Urinary bladder (tissue), 4 donors: Measurements from ENCODE around the gene RIBC2. TPM values are rescaled to one million over a fixed set of nuclear protein-coding genes. Genes with fewer than 3 reads are reported as not detected.
"Not testable (repeated sequence)": the region's sequence is repeated elsewhere in the genome, so short reads cannot be mapped to it uniquely, and the experiment has no call there.

Experiments
- DNase-seq: peaks from one replicate; pipeline ENCODE4 v3.0.0-alpha.2; 2015; ENCODE audit errors: extremely low spot score
- H3K27ac ChIP-seq: one replicate; pipeline ENCODE4 v1.5.1; 2013; ENCODE audit warnings: low read depth, mild to moderate bottlenecking, moderate library complexity
- H3K36me3 ChIP-seq: one replicate; pipeline ENCODE4 v1.6.1; 2013; ENCODE audit warnings: mild to moderate bottlenecking, moderate library complexity; ENCODE audit not compliant: insufficient read depth
- H3K4me1 ChIP-seq: one replicate; pipeline ENCODE4 v1.6.1; 2013; ENCODE audit warnings: mild to moderate bottlenecking, moderate library complexity; ENCODE audit not compliant: insufficient read depth
- H3K4me3 ChIP-seq: one replicate; pipeline ENCODE4 v1.5.1; 2013; ENCODE audit warnings: low read depth, low read length
- WGBS: extraction: QIAGEN DNeasy Blood & Tissue Kit; methylation state at CpG from one replicate; pipeline ENCODE4 v1.1.7; 2013; 5-methylcytosine and 5-hydroxymethylcytosine counted together
- polyA plus RNA-seq: library from polyadenylated mRNA; stranded (reverse); fragments of 200-250 nt; gene quantifications from one replicate; pipeline ENCODE4 v1.2.3, GENCODE V29; 2013
- total RNA-seq: library from RNA; depleted of rRNA; stranded (reverse); fragments of >200 nt; gene quantifications from one replicate; pipeline ENCODE4 v1.2.3, GENCODE V29; 2014
- donor health status: healthy with polysubstance abuse.
- donor health status: healthy.

The RIBC2 gene
- total and polyA plus RNA-seq, 2 donors = 0.51 to 3.1 TPM

GRCh38 chr22:45446216-45446615 lies 32.7 kb downstream of the RIBC2 start:
- Histone ChIP-seq H3K36me3 (no peaks in the 10 kb centered on the region), H3K4me3 (no peak overlapping the region), H3K27ac (no peak overlapping the region), H3K4me1 (no peaks in the 10 kb centered on the region)
- no peak for DNase-seq
- 85% methylated on average over 5 of the region's 5 CpGs for WGBS

GRCh38 chr22:45447596-45447995 lies 34.1 kb downstream of the RIBC2 start:
- WGBS = 93% methylated on average over 4 of the region's 4 CpGs
- not testable (repeated sequence) for H3K4me1 ChIP-seq, DNase-seq, H3K27ac ChIP-seq, H3K36me3 ChIP-seq, H3K4me3 ChIP-seq

- Histone ChIP-seq H3K36me3 (no peaks in the 10 kb centered on the region), H3K27ac (no peak overlapping the region), H3K4me3 (no peak overlapping the region), H3K4me1 (no peaks in the 10 kb centered on the region)
- DNase-seq = no peak
- 36% methylated on average over 9 of the region's 9 CpGs for whole genome bisulfite sequencing
Observed at GRCh38 chr22:45448431-45448830, 34.9 kb downstream of the RIBC2 start.

GRCh38 chr22:45449442-45449841 lies 35.9 kb downstream of the RIBC2 start:
- H3K4me1 ChIP-seq, H3K36me3 ChIP-seq, H3K27ac ChIP-seq, H3K4me3 ChIP-seq, DNase-seq: not testable (repeated sequence)
- WGBS = 96% methylated on average over 5 of the region's 5 CpGs

- no peak for DNase-seq
- H3K4me3 ChIP-seq = no peak overlapping the region
- 88% methylated on average over 16 of the region's 16 CpGs for WGBS
- H3K4me1 ChIP-seq = no peaks in the 10 kb centered on the region
- H3K36me3 ChIP-seq = no peaks in the 10 kb centered on the region
- H3K27ac ChIP-seq = peak overlapping the region; percentile 11
Observed at GRCh38 chr22:45450101-45450785, 36.8 kb downstream of the RIBC2 start.

- H3K4me1 ChIP-seq = no peaks in the 10 kb centered on the region
- WGBS = 39% methylated on average over 12 of the region's 12 CpGs
- peak; percentile 89 for DNase-seq
- no peaks in the 10 kb centered on the region for H3K36me3 ChIP-seq
- no peak overlapping the region for H3K4me3 ChIP-seq
- no peak overlapping the region for H3K27ac ChIP-seq
Observed at GRCh38 chr22:45450921-45451651, 37.6 kb downstream of the RIBC2 start.

GRCh38 chr22:45451972-45452371 lies 38.5 kb downstream of the RIBC2 start:
- DNase-seq = no peak
- Histone ChIP-seq H3K27ac (no peak overlapping the region), H3K36me3 (no peaks in the 10 kb centered on the region), H3K4me1 (no peaks in the 10 kb centered on the region), H3K4me3 (no peak overlapping the region)
- 80% methylated on average over 6 of the region's 6 CpGs for WGBS

GRCh38 chr22:45452565-45453379 lies 39.3 kb downstream of the RIBC2 start:
- Histone ChIP-seq H3K36me3 (no peaks in the 10 kb centered on the region), H3K27ac (no peak overlapping the region), H3K4me1 (no peaks in the 10 kb centered on the region), H3K4me3 (no peak overlapping the region)
- 61% methylated on average over 8 of the region's 8 CpGs for WGBS
- no peak for DNase-seq

- Histone ChIP-seq H3K4me1 (no peaks in the 10 kb centered on the region), H3K4me3 (no peak overlapping the region)
Observed at GRCh38 chr22:45453764-45454163, 40.3 kb downstream of the RIBC2 start.

GRCh38 chr22:45454275-45454674 lies 40.8 kb downstream of the RIBC2 start:
- 87% methylated on average over 4 of the region's 4 CpGs for WGBS
- no peaks in the 10 kb centered on the region for H3K4me1 ChIP-seq
- H3K27ac ChIP-seq = no peak overlapping the region
- DNase-seq = no peak
- H3K36me3 ChIP-seq = no peaks in the 10 kb centered on the region
- no peak overlapping the region for H3K4me3 ChIP-seq

More at GRCh38 chr22:45453764-45454163, 40.3 kb downstream of the RIBC2 start:
- 97% methylated on average over 6 of the region's 6 CpGs for WGBS
- Histone ChIP-seq H3K36me3 (no peaks in the 10 kb centered on the region), H3K27ac (no peak overlapping the region)
- DNase-seq = no peak

GRCh38 chr22:45455212-45455611 lies 41.7 kb downstream of the RIBC2 start:
- H3K4me1 ChIP-seq = no peaks in the 10 kb centered on the region
- no peak overlapping the region for H3K27ac ChIP-seq
- no peaks in the 10 kb centered on the region for H3K36me3 ChIP-seq
- H3K4me3 ChIP-seq = no peak overlapping the region
- DNase-seq = no peak
- 80% methylated on average over 14 of the region's 14 CpGs for WGBS

- Histone ChIP-seq H3K27ac (no peak overlapping the region), H3K4me3 (no peak overlapping the region), H3K4me1 (no peaks in the 10 kb centered on the region), H3K36me3 (no peaks in the 10 kb centered on the region)
- WGBS = 91% methylated on average over 4 of the region's 4 CpGs
- no peak for DNase-seq
Observed at GRCh38 chr22:45455621-45456020, 42.1 kb downstream of the RIBC2 start.

- WGBS = 89% methylated on average over 8 of the region's 8 CpGs
- no peak for DNase-seq
- Histone ChIP-seq H3K27ac (no peak overlapping the region), H3K4me1 (no peaks in the 10 kb centered on the region), H3K4me3 (no peak overlapping the region), H3K36me3 (no peaks in the 10 kb centered on the region)
Observed at GRCh38 chr22:45456811-45457210, 43.3 kb downstream of the RIBC2 start.

GRCh38 chr22:45458532-45458931 lies 45.0 kb downstream of the RIBC2 start:
- no peak overlapping the region for H3K27ac ChIP-seq
- no peaks in the 10 kb centered on the region for H3K4me1 ChIP-seq

More at GRCh38 chr22:45458532-45458931, 45.0 kb downstream of the RIBC2 start:
- Histone ChIP-seq H3K4me3 (no peak overlapping the region), H3K36me3 (no peaks in the 10 kb centered on the region)
- no peak for DNase-seq
- WGBS = 99% methylated on average over 13 of the region's 13 CpGs
